ENCODE data around the gene SNX1. TPM values are rescaled to one million over a fixed set of nuclear protein-coding genes. Genes with fewer than 3 reads are reported as not detected.

The SNX1 gene
- total and polyA plus RNA-seq, 2 of the 13 experiments (the other 11 are each of a cell fraction or from before 2014, with no cell fraction given): 29.3 to 60.1 TPM

DNA sequence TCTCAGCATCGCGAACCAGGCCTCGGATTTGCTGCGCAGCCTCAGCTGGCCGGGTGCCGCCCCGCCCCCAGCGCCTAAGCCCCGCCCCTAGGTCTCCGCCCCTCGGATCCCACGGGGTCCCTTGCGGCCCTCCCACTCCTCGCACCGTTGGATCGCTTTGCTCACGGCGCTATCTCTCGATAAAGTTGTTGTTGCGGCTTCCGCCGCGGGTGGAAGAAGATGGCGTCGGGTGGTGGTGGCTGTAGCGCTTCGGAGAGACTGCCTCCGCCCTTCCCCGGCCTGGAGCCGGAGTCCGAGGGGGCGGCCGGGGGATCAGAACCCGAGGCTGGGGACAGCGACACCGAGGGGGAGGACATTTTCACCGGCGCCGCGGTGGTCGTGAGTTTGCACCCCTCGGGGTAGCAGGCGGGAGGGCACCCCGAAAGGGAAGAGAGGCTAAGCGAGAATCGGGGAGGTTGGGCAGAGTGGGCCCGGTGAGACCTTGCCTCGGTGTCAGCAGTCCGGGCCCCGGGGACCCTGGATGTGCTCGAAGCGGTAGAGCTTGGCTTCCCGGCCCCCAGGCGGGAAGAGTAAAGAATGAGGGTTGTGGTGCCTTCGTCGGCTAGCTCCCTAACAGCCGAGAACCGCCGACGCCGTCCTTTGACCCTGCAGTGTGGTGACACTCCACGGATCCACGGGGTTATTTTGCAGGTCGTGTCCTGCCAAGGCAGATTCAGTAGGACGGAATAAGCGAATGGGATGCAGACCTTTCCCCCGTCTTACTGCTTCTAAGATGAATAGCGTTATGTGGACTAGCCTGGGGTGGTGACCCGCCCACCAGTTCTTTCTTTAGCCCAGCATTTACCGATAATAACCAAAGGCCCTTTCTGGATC lies at the start of gene SNX1 (continued):
- TF ChIP-seq SNAPC4 (CRISPR knock-in tag; IDR thresholded peaks at IDR 0.05): peak; percentile 88; the same call in 1 of the 2 replicates
- 0 out of 2 replicates have a peak, but pooled peaks have one; percentile 79 for TF ChIP-seq ZNF33B (CRISPR knock-in tag; IDR thresholded peaks at IDR 0.05)
- peak; percentile 63; the same call in 1 of the 2 replicates for TF ChIP-seq MTA1 (CRISPR knock-in tag; IDR thresholded peaks at IDR 0.05; ENCODE audit: borderline replicate concordance)
- no peak for TF ChIP-seq TBP (CRISPR knock-in tag; IDR thresholded peaks at IDR 0.05)
- TF ChIP-seq FOXC1 (CRISPR knock-in tag; IDR thresholded peaks at IDR 0.05; ENCODE audit: borderline replicate concordance): no peak
- TF ChIP-seq ETV5 (CRISPR knock-in tag; IDR thresholded peaks at IDR 0.05; ENCODE audit: borderline replicate concordance): peak; percentile 94
- no peak for TF ChIP-seq NR2F6 (IDR thresholded peaks at IDR 0.05)
- TF ChIP-seq NR2F6 (CRISPR knock-in tag; IDR thresholded peaks at IDR 0.05): peak; percentile 40; the same call in 1 of the 2 replicates
- TF ChIP-seq ZBTB10 (CRISPR knock-in tag; IDR thresholded peaks at IDR 0.05; ENCODE audit: borderline replicate concordance): 0 out of 2 replicates have a peak, but pooled peaks have one; percentile 56
- TF ChIP-seq ZNF605 (CRISPR knock-in tag; IDR thresholded peaks at IDR 0.05): peak; percentile 71
- TF ChIP-seq ZNF781 (CRISPR knock-in tag; IDR thresholded peaks at IDR 0.05; ENCODE audit: borderline replicate concordance, not compliant biosample characterization): peak; percentile 57
- TF ChIP-seq NR2F1 (CRISPR knock-in tag; IDR thresholded peaks at IDR 0.05): no peak
- TF ChIP-seq, protein P1, sequence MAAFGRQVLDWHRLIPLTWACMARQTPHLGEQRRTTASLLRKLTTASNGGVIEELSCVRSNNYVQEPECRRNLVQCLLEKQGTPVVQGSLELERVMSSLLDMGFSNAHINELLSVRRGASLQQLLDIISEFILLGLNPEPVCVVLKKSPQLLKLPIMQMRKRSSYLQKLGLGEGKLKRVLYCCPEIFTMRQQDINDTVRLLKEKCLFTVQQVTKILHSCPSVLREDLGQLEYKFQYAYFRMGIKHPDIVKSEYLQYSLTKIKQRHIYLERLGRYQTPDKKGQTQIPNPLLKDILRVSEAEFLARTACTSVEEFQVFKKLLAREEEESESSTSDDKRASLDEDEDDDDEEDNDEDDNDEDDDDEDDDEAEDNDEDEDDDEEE (CRISPR knock-in tag; IDR thresholded peaks at IDR 0.05): peak; percentile 84; the same call in 1 of the 2 replicates
- TF ChIP-seq SIX4 (CRISPR knock-in tag; IDR thresholded peaks at IDR 0.05): peak; percentile 55
- TF ChIP-seq GABPA (IDR thresholded peaks at IDR 0.05; ENCODE audit: low read depth, low read length): peak; percentile 68
- peak; percentile 96 for TF ChIP-seq GABPA (CRISPR knock-in tag; IDR thresholded peaks at IDR 0.05; ENCODE audit: low read depth)
- TF ChIP-seq, protein P2, sequence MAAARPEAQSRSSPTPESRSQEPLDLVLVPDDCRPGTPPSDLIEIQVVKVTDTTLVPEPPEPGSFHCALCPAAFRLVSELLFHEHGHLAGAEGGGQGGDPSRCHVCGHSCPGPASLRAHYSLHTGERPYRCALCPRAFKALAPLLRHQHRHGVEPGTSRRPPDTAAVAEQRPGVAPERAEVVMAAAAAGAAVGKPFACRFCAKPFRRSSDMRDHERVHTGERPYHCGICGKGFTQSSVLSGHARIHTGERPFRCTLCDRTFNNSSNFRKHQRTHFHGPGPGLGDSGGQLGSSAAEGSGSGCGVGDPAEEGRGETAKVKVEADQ (CRISPR knock-in tag; IDR thresholded peaks at IDR 0.05; ENCODE audit: borderline replicate concordance): no peak; the same call in 1 of the 2 replicates

Measured in HepG2 (cell line).